ENCODE measurements around the gene TRIM66. TPM values are rescaled to one million over a fixed set of nuclear protein-coding genes. Genes with fewer than 3 reads are reported as not detected.
"Not testable (repeated sequence)": the region's sequence is repeated elsewhere in the genome, so short reads cannot be mapped to it uniquely, and the experiment has no call there.

TRIM66 gene
- total RNA-seq, 2 experiments from 2014 or later, result 24.5 to 26.7 TPM

- POLR2A ChIA-PET, CTCF ChIA-PET: not testable (repeated sequence)
Observed at GRCh38 chr11:8670081-8670480, 12.4 kb downstream of the TRIM66 start.

GRCh38 chr11:8665222-8665621 lies 17.2 kb downstream of the TRIM66 start:
- CTCF ChIA-PET, result no interaction called here
- POLR2A ChIA-PET, result no interaction called here

GRCh38 chr11:8661001-8661795 lies 21.3 kb downstream of the TRIM66 start:
- ChIA-PET POLR2A (interaction anchor here (1.0 kb wide), 1 partner anchor 27 kb away, joined by 3 read pairs; no protein-coding TSS in a partner anchor), CTCF (no interaction called here)

- POLR2A ChIA-PET, result no interaction called here
- CTCF ChIA-PET, result no interaction called here
Observed at GRCh38 chr11:8658321-8659057, 24.0 kb downstream of the TRIM66 start.

- CTCF ChIA-PET, result no interaction called here
- POLR2A ChIA-PET, result no interaction called here
Observed at GRCh38 chr11:8656291-8656690, 26.2 kb downstream of the TRIM66 start.

GRCh38 chr11:8654503-8654902 lies 28.0 kb downstream of the TRIM66 start:
- CTCF ChIA-PET, result no interaction called here
- POLR2A ChIA-PET, result no interaction called here

- CTCF ChIA-PET, result no interaction called here
Observed at GRCh38 chr11:8652140-8652539, 30.3 kb downstream of the TRIM66 start.

GRCh38 chr11:8650401-8650990 lies 32.0 kb downstream of the TRIM66 start:
- ChIA-PET CTCF (no interaction called here), POLR2A (no interaction called here)

More at GRCh38 chr11:8652140-8652539, 30.3 kb downstream of the TRIM66 start:
- POLR2A ChIA-PET, result no interaction called here

GRCh38 chr11:8649361-8649760 lies 33.1 kb downstream of the TRIM66 start:
- POLR2A ChIA-PET, result no interaction called here

GRCh38 chr11:8646873-8647272 lies 35.6 kb downstream of the TRIM66 start:
- ChIA-PET CTCF (interaction anchor here (0.8 kb wide), 1 partner anchor 226 kb away, joined by 3 read pairs; no protein-coding TSS in a partner anchor), POLR2A (no interaction called here)

More at GRCh38 chr11:8649361-8649760, 33.1 kb downstream of the TRIM66 start:
- CTCF ChIA-PET, result no interaction called here

GRCh38 chr11:8642196-8642841 lies 40.1 kb downstream of the TRIM66 start:
- ChIA-PET CTCF (no interaction called here), POLR2A (no interaction called here)

- ChIA-PET POLR2A (no interaction called here), CTCF (no interaction called here)
Observed at GRCh38 chr11:8641332-8641731, 41.1 kb downstream of the TRIM66 start.

- CTCF ChIA-PET, result no interaction called here
- POLR2A ChIA-PET, result no interaction called here
Observed at GRCh38 chr11:8640267-8640906, 42.1 kb downstream of the TRIM66 start.

- ChIA-PET CTCF (no interaction called here), POLR2A (no interaction called here)
Observed at GRCh38 chr11:8639655-8640054, 42.8 kb downstream of the TRIM66 start.

- CTCF ChIA-PET, result no interaction called here
- POLR2A ChIA-PET, result no interaction called here
Observed at GRCh38 chr11:8638300-8638699, 44.2 kb downstream of the TRIM66 start.

- POLR2A ChIA-PET, result no interaction called here
- CTCF ChIA-PET, result no interaction called here
Observed at GRCh38 chr11:8636127-8636526, 46.3 kb downstream of the TRIM66 start.

- ChIA-PET POLR2A (no interaction called here), CTCF (no interaction called here)
Observed at GRCh38 chr11:8634498-8634897, 48.0 kb downstream of the TRIM66 start.

GRCh38 chr11:8631395-8632118 lies 50.9 kb downstream of the TRIM66 start:
- CTCF ChIA-PET, result no interaction called here
- POLR2A ChIA-PET, result no interaction called here

- ChIA-PET POLR2A (no interaction called here), CTCF (no interaction called here)
Observed at GRCh38 chr11:8624698-8625097, 57.8 kb downstream of the TRIM66 start.

Data from activated CD8-positive, alpha-beta memory T cell treated with anti-CD3 and anti-CD28 coated beads for 36 hours (primary cell).